IPS-15b (cell line): ENCODE measurements around the gene MRGPRD.

Source experiments
- H3K27me3 ChIP-seq: one replicate; pipeline ENCODE4 v1.6.1; 2013; ENCODE audit warnings: low read length; ENCODE audit not compliant: control insufficient read depth, insufficient read depth
- H3K36me3 ChIP-seq: one replicate; pipeline ENCODE4 v1.6.1; 2013; ENCODE audit warnings: low read length; ENCODE audit not compliant: control insufficient read depth, insufficient read depth
- H3K4me1 ChIP-seq: one replicate; pipeline ENCODE4 v1.6.1; 2013; ENCODE audit warnings: mild to moderate bottlenecking, low read length; ENCODE audit not compliant: control insufficient read depth, insufficient read depth
- H3K4me3 ChIP-seq: one replicate; pipeline ENCODE4 v1.5.1; 2013; ENCODE audit warnings: low read depth, low read length
- H3K9ac ChIP-seq: one replicate; pipeline ENCODE4 v1.6.1; 2013; ENCODE audit warnings: low read depth, mild to moderate bottlenecking, low read length
- H3K9me3 ChIP-seq: one replicate; pipeline ENCODE4 v1.6.1; 2013; ENCODE audit warnings: mild to moderate bottlenecking, low read length; ENCODE audit not compliant: control insufficient read depth, insufficient read depth

The MRGPRD gene

DNA sequence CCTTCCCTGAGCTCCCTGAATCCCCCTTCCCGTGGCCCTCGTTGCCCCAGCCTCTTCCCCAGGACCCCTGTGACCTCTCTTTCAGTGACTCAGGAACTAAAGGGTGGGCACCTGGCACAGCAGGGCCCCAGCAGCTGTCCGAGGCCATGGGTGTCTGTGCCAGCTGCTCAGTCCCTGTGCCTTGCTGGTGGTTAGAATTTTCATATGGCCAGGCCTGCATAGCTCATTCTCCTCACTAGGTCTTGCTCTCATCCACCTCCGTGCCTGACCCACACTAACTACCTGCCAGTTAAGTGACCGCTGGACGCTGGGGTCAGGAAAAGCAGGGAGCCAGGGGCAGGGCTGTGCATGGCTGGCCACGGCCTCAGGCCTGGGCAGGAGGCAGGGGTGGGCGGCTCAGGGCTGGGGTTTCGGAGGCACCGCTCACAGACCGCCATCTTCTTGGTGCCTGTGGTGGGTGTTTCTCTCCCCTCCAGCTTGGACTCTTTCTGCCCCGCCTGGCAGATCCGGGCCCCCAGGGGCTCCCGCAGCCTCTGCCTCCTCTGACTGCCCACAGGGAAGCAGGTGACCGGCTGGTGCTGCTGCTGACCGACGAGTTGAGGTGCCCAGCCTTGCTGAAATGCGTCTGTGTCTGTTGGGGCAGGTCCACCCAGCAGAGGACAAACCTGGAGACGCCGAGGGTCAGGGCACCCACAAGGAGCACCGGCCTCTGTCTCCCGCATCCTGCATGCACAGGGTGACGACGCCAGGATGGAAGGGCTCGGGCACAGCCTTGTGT lies 20.3 kb downstream of the MRGPRD start:
- Histone ChIP-seq H3K4me1 (peaks cover 3% of the 10 kb centered on the region), H3K36me3 (no peaks in the 10 kb centered on the region), H3K9me3 (no peaks in the 10 kb centered on the region), H3K9ac (no peak overlapping the region), H3K27me3 (no peaks in the 10 kb centered on the region), H3K4me3 (no peak overlapping the region)

- no peak overlapping the region for H3K9ac ChIP-seq
- no peaks in the 10 kb centered on the region for H3K36me3 ChIP-seq
- H3K27me3 ChIP-seq: no peaks in the 10 kb centered on the region
- H3K9me3 ChIP-seq: no peaks in the 10 kb centered on the region
- H3K4me3 ChIP-seq: no peak overlapping the region
- peaks cover 6% of the 10 kb centered on the region for H3K4me1 ChIP-seq
Observed at GRCh38 chr11:68959465-68960293, 21.1 kb downstream of the MRGPRD start.

GRCh38 chr11:68958211-68958610 lies 22.6 kb downstream of the MRGPRD start:
- Histone ChIP-seq H3K27me3 (no peaks in the 10 kb centered on the region), H3K9me3 (no peaks in the 10 kb centered on the region), H3K4me1 (peaks cover 6% of the 10 kb centered on the region), H3K36me3 (no peaks in the 10 kb centered on the region), H3K4me3 (no peak overlapping the region), H3K9ac (no peak overlapping the region)

DNA sequence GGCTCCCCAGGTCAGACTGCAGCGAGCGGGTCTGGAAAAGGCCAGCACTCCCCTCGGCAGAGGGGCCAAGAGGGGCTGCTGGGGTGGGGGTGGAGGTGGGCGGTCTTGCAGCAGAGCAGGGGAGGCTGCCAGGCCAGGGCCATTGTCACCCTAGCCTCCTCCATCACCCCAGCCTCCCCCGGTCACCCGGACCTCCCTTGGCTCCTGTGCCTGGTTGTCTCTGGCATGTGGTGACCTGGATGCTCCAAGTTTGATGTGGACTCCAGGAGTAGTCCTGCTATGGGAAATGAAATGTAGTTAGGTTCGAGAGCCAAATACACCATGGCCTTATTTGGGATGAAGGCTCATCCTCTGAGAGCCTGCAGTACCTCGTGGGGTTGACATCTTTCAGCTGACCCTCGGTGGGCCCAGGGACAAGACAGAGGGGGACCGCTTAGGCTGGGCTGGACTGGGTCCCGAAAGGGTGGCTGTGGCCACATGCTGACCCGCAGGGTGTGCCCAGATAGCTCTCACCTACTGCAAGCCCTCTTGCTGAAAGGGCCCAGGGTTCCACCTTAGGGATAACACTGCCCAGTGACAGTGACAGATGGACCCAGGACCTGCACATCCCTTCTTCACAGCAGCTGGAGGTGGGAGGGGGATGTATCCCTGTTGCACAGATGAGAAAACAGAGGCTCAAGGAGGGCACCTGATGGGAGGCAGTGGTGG lies 24.1 kb downstream of the MRGPRD start:
- H3K36me3 ChIP-seq: no peaks in the 10 kb centered on the region
- peaks cover 6% of the 10 kb centered on the region for H3K4me1 ChIP-seq
- H3K4me3 ChIP-seq: no peak overlapping the region
- no peak overlapping the region for H3K9ac ChIP-seq
- H3K27me3 ChIP-seq: no peaks in the 10 kb centered on the region
- no peaks in the 10 kb centered on the region for H3K9me3 ChIP-seq

- no peaks in the 10 kb centered on the region for H3K36me3 ChIP-seq
- H3K9me3 ChIP-seq: no peaks in the 10 kb centered on the region
- no peak overlapping the region for H3K4me3 ChIP-seq
- no peak overlapping the region for H3K9ac ChIP-seq
- H3K4me1 ChIP-seq: peaks cover 6% of the 10 kb centered on the region
- no peaks in the 10 kb centered on the region for H3K27me3 ChIP-seq
Observed at GRCh38 chr11:68956142-68956541, 24.6 kb downstream of the MRGPRD start.

- no peaks in the 10 kb centered on the region for H3K9me3 ChIP-seq
- no peaks in the 10 kb centered on the region for H3K36me3 ChIP-seq
- H3K4me3 ChIP-seq: no peak overlapping the region
- H3K9ac ChIP-seq: no peak overlapping the region
- peaks cover 6% of the 10 kb centered on the region for H3K4me1 ChIP-seq
- no peaks in the 10 kb centered on the region for H3K27me3 ChIP-seq
Observed at GRCh38 chr11:68955607-68955958, 25.2 kb downstream of the MRGPRD start.

DNA sequence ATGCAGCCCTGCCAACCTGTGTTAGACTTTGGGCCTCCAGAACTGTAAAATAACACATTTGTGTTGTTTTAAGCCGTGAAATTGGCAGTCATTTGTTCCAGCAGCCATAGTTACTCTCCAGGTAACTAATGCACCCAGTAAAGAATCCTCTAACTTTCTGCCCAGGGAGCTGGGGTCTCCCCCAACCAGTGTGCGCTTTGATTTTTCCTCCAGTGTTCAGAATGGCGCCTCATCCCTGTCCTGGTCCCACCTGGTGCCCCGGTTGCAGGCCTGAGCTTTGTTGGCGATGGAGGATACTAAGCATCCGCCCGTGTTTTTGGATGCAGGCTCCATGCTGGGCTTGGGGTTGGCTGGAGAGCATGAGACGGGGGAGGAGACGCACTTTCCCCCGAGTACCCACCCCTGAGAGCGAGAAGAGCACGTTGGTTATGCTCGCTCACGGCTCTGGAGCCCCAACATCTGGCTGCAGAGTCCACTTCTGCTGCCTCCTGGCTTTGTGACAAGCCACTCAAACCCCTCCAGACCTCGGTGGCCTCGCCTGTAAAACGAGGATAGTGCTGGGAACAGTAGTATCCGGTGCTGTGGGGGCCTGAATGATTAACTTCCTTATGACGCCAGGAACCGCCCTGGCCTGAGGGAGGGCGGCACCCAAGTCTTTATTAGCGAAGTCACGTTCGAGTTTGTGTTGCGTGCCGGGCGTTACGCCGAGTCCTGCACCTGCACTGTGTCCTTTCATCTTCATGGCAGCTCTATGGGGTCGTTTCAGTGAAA lies 25.8 kb downstream of the MRGPRD start:
- H3K4me1 ChIP-seq: peaks cover 6% of the 10 kb centered on the region
- no peaks in the 10 kb centered on the region for H3K9me3 ChIP-seq
- H3K9ac ChIP-seq: no peak overlapping the region
- H3K27me3 ChIP-seq: no peaks in the 10 kb centered on the region
- no peaks in the 10 kb centered on the region for H3K36me3 ChIP-seq
- H3K4me3 ChIP-seq: no peak overlapping the region

DNA sequence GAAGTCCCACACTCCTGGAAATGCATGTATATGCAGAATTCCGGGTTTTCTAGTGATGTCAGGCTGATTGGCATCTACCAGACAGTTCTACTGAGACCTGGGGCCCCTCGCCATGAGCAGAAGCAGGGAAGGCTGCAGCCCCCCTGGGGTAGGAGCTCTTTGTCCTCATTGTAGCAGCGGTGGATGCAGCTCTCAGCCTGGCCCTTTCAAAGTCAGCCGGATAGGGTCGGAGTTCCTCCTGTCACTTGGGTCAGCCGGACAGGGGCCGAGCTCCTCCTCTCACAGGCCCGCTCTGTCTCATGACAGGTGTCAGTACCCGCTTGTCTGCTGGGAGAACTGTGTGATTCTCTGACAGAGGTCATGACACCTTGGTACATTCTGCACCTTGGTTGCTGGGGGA lies 30.0 kb downstream of the MRGPRD start:
- Histone ChIP-seq H3K9ac (no peak overlapping the region), H3K4me3 (no peak overlapping the region), H3K27me3 (no peaks in the 10 kb centered on the region), H3K9me3 (no peaks in the 10 kb centered on the region), H3K36me3 (no peaks in the 10 kb centered on the region), H3K4me1 (peaks cover 4% of the 10 kb centered on the region)

GRCh38 chr11:68950270-68950669 lies 30.5 kb downstream of the MRGPRD start:
- Histone ChIP-seq H3K9ac (no peak overlapping the region), H3K27me3 (no peaks in the 10 kb centered on the region), H3K4me3 (no peak overlapping the region), H3K36me3 (no peaks in the 10 kb centered on the region), H3K9me3 (no peaks in the 10 kb centered on the region), H3K4me1 (peaks cover 2% of the 10 kb centered on the region)

DNA sequence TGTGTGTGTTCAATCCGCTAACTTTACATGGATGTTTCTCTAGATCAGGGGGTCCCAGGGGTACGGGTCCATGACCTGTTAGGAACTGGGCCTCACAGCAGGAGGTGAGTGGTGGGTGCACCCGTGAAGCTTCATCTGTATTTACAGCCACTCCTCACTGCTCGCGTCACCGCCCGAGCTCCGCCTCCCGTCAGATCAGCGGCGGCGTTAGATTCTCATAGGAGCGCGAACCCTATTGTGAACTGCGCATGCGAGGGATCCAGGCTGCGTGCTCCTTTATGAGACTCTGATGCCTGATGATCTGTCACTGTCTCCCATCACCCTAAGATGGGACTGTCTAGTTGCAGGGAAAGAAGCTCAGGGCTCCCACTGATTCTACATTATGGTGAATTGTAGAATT lies 31.9 kb downstream of the MRGPRD start:
- Histone ChIP-seq H3K4me1 (no peaks in the 10 kb centered on the region), H3K27me3 (no peaks in the 10 kb centered on the region), H3K36me3 (no peaks in the 10 kb centered on the region), H3K9me3 (no peaks in the 10 kb centered on the region), H3K4me3 (no peak overlapping the region), H3K9ac (no peak overlapping the region)

DNA sequence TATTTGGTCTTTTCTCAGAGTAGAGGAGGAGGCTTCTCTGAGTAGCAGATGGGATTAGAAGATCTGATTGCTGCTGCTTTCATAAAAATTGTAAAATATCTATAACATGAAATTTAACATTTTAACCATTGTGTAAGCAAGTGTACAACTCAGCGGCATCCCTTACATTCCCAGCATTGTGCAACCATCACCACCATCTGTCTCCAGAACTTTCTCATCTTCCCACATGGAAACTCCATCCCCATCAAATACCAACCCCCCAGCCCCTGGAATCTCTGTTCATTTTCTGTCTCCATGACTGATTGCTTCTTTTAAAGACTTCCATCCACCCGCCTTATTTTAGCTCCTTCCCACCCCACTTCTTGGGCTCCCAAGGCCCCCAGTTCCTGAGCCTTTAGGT lies 32.3 kb downstream of the MRGPRD start:
- H3K27me3 ChIP-seq: no peaks in the 10 kb centered on the region
- H3K9me3 ChIP-seq: no peaks in the 10 kb centered on the region
- H3K36me3 ChIP-seq: no peaks in the 10 kb centered on the region
- H3K9ac ChIP-seq: no peak overlapping the region
- H3K4me3 ChIP-seq: no peak overlapping the region
- H3K4me1 ChIP-seq: no peaks in the 10 kb centered on the region
